GM19240 (cell line): ENCODE data around the gene NR0B2.
"Not testable (repeated sequence)": the region's sequence is repeated elsewhere in the genome, so short reads cannot be mapped to it uniquely, and the experiment has no call there.

Experiments used
- DNase-seq: peaks from one replicate; pipeline ENCODE4 v3.0.0; 2011; ENCODE audit warnings: low spot score; ENCODE audit not compliant: insufficient read length

NR0B2 gene, protein sequence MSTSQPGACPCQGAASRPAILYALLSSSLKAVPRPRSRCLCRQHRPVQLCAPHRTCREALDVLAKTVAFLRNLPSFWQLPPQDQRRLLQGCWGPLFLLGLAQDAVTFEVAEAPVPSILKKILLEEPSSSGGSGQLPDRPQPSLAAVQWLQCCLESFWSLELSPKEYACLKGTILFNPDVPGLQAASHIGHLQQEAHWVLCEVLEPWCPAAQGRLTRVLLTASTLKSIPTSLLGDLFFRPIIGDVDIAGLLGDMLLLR

DNA sequence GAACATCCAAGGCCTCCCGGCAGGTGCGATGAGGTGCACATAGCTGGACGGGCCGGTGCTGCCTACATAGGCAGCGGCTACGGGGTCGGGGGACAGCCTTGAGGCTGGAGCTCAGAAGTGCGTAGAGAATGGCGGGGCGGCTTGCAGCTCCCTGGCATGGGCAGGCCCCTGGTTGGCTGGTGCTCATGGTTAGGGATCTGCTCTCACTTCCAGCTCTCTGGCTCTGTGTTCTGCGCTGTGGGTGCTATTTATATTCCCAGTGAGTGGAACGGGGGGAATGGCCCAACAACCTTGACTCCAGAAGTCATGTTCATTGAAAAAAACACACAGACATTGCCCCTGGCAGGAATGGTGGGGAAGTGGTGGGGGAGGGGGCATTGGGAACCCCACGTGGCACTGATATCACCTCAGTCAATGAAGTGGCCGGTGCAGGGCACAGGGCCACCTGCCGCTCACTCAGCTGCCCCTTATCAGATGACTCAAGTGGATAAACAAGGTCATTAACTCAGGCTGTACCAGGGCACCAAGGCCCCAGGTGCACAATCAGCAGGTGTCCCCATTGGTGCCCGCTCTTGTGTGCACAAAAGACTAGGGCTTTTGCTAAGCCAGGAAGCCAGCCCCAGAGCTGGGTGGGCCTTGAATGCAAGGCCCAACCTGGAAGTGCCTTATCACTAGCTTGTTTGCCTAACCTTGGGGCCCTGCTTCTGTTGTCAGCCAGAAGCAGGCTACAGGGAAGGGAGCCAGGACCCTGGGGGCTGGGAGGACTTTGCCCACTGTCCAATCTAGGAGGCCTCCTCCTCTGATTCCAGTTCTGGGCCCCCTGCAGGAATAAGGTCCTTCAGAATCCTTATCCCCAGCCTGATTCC is at the start of gene NR0B2:
TSS of gene NR0B2 (minus strand) at position 222 of the 866 bp plus-strand sequence. CDS start at position 187, 35 bp downstream.
- DNase-seq, result no peak

DNA sequence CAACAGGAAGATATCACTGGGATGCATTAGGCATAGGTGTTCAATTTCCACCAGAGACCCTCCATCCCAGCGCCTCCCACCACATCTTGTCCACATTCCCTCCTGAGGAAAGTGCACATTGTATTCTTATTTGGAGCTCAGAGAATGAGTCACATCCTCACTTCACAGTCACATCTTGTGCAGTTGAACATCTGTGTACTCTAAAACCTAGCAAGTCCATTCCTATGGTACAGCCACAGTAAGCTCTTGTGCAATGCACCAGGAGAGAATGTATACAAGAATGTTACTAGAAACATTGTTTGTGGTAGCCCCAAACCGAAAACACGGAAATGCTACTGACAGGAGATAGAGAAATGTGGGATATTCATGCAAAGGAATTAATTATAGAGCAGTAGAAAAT is 48.1 kb upstream of the NR0B2 start:
- no peak for DNase-seq

DNA sequence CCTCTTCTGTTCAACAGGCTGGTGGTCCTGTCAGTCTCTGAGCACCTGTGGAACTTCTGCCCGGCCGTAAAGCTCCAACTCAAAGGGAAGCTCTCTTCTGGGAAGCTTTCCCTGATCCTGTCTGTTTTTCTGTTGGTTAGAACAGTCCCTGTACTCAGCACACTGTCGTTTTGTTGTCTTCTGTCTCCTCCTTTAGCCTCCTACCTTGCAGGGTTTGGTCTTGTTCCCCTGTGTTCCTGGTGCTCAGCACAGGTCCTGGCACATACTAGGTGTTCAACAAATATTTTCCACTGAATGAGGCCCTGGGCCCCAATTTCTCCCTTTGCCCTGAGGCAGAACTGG is 46.8 kb upstream of the NR0B2 start:
- DNase-seq, result no peak

DNA sequence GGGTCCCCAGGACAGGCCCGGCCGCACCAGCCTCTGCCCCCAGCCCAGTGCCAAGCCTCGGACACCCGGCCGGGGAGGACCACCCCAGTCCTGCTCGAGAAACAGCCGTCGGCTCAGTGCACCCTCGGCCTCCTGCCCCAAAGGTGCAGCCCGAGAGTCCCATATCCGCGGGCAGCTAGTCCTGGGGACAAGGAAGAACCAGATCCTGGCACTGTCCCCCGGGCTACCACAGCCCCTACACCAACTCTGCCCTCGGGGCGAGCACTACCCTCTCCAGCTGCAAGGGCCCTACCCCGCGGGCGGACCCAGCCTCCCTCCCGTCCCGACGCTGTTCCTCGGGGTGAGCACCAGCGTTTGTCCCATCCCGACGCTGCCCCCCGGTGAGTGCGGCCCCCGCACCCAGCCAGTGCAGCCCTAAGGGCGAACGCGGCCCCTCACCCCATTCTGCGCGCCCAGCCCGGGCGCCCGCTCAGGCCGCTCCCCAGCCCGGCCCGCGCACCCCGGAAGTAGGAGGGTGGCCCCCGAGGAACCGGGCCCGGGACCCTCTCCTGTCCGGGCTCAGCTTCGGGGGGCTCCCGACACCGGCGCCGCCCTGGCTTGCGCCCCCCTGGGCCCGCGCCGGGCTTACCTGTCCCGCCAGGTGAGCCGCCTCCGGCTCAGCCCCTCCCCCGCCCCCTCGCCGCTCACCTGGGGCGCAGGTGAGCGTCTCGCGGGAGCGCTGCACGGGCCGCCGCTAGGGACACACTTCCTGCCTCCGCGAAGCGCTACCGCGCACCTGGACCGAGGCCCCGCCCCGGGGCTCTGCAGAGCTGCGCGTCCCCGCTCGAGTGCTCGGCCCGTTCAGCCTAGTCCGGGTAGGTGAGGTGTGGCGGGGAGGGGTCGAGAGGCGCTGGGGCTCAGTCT is 46.2 kb upstream of the NR0B2 start, which contains the start of gene KDF1:
TSS of gene KDF1 (minus strand) at position 747 of the 903 bp plus-strand sequence. CDS start 8,088 bp downstream, outside the sequence.
- DNase-seq, result no peak

DNA sequence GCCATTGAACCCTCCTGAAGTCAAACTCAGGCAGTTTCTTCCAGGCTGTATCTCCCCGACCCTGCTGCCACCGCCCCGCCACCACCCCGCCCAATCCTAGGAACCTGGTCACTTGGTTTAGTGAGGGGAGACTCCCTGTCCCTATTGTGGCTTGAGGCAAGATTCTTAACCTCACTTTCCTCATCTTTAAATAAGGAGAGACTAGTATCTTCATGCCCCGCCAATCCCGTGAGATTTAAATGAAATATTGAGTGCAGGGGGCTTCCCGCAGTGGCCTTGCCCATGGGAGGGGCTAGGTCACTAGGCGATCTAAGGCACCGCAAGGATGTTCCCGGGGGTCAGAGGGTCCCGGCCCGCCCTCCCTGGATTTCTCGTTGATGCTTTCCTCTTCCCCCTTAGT is 45.5 kb upstream of the NR0B2 start:
- DNase-seq, result no peak

DNA sequence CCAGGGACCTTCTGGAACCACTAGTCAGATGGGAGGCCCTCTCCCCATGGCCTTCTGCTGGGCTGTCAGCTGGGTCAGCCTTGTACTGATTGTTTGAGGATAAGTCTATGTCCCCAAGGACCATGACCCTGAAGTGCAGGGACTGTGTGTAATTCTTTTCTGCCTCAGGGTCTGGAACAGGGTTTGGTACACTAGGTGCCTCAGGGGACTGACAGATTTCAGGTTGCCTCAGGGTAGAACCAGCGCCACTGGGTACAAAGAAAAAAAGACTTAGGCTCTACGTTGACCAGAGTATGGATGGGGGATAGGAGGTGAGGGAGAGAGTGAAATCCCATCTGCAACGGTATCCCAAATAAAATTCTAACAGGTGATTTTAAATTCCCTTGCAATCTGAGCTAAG is 43.5 kb upstream of the NR0B2 start:
- no peak for DNase-seq

DNA sequence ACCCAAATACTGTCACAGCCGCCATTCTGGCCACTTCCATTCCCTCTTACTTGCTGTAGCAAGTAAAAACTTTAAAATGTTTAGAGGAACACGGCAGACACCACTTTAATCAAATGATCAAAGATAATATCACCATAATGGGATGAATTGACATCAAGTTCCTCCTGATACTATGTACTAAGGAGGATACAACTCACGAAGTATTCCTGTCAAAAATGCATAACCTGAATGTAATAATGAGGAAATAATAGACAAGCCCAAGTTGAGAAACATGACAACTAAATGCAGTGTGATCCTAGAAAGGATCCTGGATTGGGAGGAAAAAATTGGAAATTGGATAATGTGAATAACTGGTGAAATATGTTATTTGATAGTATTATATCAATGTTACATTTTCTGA is 42.5 kb upstream of the NR0B2 start:
- DNase-seq, result no peak

DNA sequence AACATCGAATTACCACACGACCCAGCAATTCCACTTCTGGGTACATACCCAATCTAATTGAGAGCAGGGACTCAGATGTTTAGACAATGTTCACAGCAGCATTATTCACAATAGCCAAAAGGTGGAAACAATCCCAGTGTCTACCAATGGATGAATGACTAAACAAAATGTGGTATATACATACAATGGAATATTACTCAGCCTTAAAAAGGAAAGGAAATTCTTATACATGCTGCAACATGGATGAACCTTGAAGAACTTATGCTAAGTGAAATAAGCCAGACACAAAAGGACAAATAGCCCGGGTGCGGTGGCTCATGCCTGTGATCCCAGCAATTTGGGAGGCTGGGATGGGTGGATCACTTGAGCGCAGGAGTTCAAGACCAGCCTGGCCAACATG is 39.6 kb upstream of the NR0B2 start:
- no peak for DNase-seq

DNA sequence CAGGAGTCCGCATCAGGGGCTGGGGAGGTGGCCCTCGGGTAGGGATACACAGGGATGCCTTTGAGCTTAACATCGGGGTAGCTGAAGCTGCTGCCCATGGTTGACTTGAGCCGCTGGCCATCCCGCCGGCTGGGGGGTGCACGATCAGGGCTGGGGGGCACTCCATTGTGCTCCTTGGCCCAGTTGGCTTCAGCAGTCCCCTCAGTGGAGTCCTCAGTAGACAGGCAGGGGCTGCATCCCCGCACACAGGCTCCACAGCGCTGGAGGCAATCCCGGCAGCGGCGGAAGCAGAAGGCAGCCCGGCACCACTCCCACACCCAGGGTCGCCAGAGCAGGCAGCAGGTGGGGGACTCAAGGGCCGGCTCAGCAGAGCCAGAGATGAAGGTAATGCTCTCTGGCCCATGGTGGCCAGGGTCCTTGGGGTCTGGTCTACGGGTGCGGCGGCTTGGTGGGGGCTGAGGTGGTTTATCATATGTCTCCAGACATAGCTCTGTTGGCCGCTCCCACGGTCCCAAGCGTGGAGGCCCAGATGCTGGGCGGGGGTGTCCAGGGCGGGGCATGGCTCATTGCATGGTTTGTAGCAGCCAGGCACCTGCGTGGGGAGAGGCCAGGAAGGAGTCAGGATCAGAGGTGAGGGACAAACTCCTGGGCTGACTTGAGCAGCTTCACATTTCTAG is 38.2 kb upstream of the NR0B2 start:
- no peak for DNase-seq

DNA sequence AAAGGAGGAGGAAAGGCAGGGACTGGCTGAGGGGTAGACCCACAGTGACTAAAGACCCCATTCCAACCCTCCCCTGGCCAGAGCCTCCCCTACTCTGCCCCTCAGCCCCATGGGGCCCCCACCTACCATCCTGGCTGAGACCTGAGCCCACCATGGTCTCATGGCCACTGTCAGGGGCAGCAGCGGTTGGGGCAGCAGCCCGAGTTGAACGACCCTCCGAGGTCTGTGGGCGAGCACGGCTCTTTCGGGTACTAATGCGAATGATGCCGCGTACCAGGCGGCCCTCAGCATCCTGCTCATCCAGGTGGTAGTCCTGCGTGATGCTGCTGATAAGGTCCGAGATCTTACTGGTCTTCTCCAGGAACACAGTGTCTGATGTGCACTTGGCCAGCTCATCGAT is 37.4 kb upstream of the NR0B2 start:
- no peak for DNase-seq

DNA sequence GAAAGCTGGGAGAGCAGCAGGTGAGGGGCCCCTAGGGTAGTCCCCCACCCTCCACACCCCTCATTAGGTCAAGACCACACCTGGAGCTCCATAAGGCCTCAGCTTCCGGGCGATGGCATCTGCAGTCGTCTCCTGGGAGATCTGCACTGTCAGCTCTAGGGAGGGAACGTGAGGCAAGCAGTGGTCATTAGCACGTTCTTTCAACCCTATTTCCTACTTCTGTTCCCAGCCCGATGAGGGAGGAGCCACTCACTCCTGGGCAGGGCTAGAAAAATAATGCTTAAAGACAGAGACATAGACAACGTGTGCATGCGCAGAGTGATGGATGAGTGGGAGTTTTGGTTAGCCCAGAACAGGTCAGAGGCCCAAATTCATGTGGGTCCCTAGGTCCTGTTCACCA is 36.8 kb upstream of the NR0B2 start:
- DNase-seq, result no peak

DNA sequence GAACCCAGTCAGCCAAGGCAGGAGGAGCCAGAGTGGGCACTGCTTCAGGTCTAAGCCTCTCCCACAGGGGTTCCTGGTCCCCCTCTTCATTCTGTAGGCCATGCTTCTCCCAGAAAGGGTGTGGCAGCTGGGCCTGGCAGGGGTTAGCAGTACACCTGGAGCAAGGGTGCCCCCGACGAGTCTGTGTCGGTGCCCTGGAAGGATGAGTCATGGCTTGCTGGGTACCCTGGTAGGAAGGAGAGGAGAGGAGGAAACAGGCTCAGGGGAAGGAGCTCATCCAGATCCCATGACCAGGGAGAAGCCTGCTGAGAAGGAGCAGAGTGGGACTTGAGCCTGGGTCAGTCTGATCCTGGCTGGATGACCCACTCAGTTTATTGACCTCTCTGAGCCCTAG is 36.1 kb upstream of the NR0B2 start:
- DNase-seq, result no peak

DNA sequence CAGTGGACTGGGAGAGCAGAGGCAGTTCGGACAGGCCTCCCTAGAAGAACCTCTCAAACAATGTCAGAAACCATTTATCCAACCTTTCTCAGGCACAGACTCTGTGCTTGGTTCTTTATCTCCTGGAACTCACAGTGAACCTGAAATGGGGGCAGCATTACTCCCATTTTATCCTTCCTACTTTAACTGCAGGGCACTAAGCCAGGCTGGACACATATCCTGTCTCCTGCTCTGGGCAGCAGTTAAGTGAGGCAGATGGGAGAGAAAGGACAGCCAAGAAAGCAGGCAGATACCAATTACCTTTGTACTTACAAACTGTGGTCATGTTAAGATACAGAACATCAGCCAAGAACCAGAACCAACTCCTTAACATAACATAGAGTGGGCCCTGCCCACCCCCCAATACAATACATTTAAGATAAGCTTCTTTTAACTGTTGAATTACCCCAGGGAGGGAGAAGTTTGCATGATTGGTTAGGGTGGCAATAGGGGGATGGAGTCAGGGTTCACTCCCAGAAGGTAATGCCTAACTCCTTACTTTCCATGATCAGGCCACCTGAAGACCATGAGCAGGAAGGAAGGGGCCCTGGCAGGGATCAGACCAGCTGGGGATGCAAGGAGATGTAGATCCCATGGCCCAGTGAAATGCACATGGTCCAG is 35.6 kb upstream of the NR0B2 start:
- DNase-seq, result no peak

DNA sequence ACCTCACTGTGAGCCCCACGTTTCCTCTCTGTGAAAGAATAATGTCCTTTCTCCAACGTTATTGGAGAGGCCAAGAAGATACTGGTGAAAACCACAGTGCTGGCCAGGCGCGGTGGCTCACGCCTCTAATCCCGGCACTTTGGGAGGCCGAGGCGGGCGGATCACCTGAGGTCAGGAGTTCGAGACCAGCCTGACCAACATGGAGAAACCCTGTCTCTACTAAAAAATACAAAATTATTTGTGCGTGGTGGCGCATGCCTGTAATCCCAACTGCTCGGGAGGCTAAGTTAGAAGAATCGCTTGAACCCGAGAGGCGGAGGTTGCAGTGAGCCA is 34.9 kb upstream of the NR0B2 start:
- DNase-seq, result not testable (repeated sequence)

DNA sequence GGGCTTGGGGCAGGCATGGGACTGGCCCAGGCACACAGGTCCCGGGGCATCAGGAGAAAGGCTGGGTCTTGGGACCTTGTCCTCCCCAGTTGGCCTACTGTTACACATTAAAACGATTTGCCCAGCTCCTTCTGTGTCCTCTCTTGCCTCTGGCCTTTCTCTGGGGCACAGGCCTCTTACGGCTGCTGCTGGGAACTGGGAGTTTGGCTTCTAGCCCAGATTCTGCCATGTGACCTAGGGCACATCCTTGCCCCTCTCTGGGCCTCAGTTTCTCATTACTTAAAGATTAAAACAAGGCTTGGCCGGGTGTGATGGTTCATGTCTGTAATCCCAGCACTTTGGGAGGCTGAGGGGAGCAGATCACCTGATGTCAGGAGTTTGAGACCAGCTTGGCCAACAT is 32.5 kb upstream of the NR0B2 start:
- DNase-seq, result no peak

DNA sequence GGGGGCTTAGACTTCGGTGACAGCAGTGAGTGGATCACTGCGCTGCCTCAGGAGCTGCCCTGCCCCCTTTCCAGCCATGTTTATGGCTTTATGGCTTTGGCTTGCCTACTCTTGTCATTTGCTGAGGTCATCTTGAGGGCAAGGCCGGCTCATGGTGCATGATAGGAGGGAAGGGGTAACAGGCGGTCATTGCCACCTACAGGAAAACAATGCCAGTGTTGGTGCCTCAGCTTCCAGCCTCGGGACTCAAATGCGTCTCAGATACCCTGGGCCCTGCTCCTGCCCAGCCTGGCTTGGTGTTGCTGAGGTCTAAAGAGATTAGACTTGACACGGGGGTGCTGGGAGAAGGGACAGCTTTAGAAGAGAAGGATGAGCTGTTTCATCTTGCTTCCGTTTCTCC is 32.0 kb upstream of the NR0B2 start:
- no peak for DNase-seq

DNA sequence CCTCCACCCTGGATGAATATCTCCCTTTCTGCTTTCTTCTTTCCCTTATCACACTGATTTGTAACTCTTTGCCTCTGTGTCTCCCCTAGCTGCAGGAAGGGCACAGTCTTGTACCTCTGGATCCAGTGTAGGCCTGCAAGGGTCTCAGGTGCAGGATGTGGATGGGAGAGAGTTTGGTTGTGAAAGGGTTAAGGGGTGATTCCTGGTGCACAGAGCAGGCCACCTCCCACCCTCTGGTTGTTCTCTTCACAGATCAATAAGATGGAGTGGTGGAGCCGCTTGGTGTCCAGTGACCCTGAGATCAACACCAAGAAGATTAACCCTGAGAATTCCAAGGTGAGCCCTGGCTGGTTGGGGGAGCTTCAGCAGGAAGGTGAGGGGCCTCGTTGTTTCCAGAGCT is 31.4 kb upstream of the NR0B2 start:
- no peak for DNase-seq

DNA sequence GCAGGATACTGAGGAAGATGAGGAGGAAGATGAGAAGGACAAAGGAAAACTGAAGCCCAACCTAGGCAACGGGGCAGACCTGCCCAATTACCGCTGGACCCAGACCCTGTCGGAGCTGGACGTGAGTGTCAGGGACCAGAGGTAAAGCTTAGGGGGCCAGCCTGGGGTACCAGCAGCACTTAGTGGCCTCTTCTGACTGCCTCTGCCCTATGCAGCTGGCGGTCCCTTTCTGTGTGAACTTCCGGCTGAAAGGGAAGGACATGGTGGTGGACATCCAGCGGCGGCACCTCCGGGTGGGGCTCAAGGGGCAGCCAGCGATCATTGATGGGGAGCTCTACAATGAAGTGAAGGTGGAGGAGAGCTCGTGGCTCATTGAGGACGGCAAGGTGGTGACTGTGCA is 28.9 kb upstream of the NR0B2 start:
- no peak for DNase-seq

DNA sequence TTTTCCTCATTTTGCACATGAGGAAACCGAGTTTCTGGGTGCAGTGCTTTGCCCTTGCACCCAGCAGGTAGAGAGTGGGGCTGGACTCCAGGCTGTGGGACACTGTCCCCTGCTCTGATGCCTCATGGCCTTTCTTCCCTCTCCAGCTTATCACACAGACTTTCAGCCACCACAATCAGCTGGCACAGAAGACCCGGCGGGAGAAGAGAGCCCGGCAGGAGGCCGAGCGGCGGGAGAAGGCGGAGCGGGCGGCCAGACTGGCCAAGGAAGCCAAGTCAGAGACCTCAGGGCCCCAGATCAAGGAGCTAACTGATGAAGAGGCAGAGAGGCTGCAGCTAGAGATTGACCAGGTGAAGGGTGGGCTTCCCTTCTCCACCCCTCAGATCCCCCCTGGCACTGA is 27.5 kb upstream of the NR0B2 start:
- no peak for DNase-seq

DNA sequence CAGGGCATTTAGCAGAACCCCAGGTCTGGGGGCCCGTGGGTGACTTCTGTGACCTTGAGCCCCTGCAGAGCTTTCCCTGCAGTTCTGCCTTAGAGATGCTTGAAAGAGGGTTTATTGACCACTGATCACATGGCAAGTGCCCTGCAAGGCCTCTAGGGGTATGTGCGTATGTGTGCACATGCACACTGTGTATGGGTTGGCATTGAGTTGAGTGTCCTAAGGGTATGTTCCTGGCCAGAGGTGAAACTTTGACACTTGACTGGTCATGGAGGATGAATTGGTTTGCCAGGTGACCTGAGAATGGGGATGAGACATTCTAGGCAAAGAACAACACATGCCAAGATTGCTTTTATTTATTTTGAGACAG is 24.9 kb upstream of the NR0B2 start:
- no peak for DNase-seq
